GM18499 (cell line): ENCODE data around the gene ANKRD44.

Experiments used
- ATAC-seq: cut with Tn5 transposase; IDR thresholded peaks from one replicate; pipeline ENCODE4 v1.9.1; 2021; ENCODE audit warnings: moderate number of reproducible peaks; ENCODE audit not compliant: insufficient read depth, unreplicated experiment

The ANKRD44 gene

GRCh38 chr2:197191177-197191939 lies 119.2 kb downstream of the ANKRD44 start:
- no peak for ATAC-seq

DNA sequence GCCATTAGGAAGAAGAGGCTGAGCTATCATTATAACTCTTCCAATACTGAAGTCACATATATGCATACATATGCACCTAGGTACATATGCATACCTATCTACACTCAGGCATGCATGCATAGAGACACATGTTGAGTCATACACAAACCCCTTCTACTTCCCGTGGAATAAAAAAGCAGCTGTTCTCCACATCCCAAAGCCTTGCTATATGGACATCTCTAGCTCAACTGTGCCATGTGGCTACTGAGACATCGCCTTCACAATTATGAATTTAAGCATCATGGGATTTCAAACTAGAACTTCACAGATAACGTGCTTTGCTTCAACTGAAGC lies 120.5 kb downstream of the ANKRD44 start:
- ATAC-seq = no peak

- ATAC-seq = no peak
Observed at GRCh38 chr2:197189426-197190099, 121.0 kb downstream of the ANKRD44 start.

- ATAC-seq = no peak
Observed at GRCh38 chr2:197185676-197186075, 124.9 kb downstream of the ANKRD44 start.

DNA sequence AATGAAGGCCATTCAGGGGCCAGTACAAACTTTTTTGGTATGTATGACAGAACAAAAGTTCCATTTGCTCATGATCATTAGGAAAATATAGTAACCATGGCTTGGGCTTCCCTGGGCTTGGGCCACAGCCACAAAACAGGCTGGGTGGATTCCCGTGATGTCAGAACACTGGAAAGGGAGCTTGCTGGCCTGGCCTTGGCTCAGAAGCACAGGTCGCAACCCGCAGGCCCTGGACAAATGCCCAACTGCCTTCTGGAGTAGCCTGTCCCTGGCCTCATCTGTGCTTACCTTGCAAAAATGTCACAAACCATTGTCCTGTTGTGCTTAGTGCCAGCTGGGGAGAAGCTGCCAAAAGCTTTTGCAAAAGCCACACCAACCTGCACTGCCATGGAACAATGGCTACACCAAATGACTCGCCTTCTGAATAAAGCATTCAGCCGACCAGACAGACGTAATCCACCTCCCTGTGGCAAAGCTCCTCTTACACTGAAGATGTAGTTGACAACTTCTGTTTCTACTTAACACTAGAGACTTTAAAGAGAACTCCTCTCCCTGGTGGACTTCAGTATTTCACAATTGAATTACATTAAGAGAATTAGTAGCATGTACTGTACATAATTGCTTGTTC lies 125.5 kb downstream of the ANKRD44 start:
- no peak for ATAC-seq

DNA sequence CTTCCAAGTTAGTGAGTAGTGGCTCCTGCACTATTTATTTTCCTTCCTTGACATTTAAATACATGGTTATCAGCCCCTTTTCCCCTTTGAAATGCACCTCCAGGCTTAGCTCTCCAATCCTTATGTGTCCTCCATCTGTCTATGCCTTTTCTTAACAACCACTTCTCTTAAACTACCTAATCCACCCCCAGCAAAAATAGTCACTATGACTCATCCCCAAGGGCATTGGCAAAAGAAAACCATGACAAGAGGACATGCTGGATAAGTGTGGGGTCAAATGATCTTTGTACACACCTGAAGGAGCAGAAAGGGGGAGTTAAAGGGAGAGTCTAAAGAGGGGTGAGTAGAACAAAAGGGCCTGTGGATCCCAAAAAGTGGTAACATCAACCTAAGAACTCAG lies 127.2 kb downstream of the ANKRD44 start:
- ATAC-seq = no peak

GRCh38 chr2:197182668-197183067 lies 127.9 kb downstream of the ANKRD44 start:
- no peak for ATAC-seq

DNA sequence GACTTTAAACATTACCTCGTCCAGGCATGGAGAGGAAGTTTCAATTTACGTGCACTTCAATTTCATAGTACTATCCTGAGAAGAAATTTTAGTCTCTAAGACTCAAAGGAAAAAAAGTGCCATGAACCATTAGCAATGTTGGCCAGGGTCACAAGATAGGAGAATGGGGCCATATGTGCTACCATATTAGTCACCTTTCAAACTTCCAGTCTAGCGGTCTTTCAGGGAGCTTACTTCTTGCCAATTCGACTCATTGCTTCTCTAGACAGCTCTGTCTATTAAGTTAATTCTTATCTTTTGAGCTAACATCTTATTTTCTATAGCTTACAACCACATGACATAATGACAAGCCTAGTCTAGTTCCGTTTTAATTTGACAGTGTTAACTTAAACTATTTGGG lies 129.1 kb downstream of the ANKRD44 start:
- no peak for ATAC-seq

GRCh38 chr2:197179744-197180498 lies 130.7 kb downstream of the ANKRD44 start:
- ATAC-seq = no peak

GRCh38 chr2:197176522-197176921 lies 134.1 kb downstream of the ANKRD44 start:
- ATAC-seq = no peak

GRCh38 chr2:197174539-197175094 lies 136.0 kb downstream of the ANKRD44 start:
- ATAC-seq = no peak

GRCh38 chr2:197171582-197171981 lies 139.0 kb downstream of the ANKRD44 start:
- no peak for ATAC-seq

- no peak for ATAC-seq
Observed at GRCh38 chr2:197170208-197170607, 140.4 kb downstream of the ANKRD44 start.

- peak; percentile 61 for ATAC-seq
Observed at GRCh38 chr2:197168705-197169104, 141.9 kb downstream of the ANKRD44 start.

- ATAC-seq = no peak
Observed at GRCh38 chr2:197167608-197168314, 142.8 kb downstream of the ANKRD44 start.

- no peak for ATAC-seq
Observed at GRCh38 chr2:197165020-197165419, 145.6 kb downstream of the ANKRD44 start.

DNA sequence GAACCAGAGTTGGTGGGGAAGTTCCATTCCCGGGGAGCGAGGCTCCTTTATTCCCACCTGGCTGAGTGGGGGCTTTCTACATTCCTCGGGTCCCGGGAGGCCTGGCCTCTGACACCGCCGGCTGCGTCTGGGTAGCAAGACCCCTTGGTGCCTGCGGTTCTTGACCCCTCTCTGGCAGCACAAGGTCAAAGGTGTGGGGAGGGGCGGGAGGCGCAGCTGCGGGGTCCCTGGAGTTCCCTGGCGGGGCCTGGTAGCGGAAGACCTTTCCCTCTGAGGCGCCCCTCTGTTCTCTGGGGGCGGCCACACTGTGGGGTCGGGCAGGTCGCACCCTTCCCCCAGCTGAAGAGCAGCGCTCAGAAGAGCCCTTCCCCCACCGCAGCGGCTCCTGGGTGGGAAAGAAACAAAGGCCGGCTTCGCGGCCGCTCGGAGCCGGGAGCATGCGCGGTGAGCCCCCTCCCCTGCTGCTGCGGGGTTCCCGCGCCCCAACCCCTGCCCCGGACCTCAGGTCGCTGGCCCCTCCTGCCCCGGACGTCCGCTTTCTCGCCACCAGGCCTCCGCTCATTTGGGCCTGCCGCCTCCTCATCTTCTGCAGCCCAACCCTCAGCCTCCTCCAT lies 146.3 kb downstream of the ANKRD44 start:
- no peak for ATAC-seq

DNA sequence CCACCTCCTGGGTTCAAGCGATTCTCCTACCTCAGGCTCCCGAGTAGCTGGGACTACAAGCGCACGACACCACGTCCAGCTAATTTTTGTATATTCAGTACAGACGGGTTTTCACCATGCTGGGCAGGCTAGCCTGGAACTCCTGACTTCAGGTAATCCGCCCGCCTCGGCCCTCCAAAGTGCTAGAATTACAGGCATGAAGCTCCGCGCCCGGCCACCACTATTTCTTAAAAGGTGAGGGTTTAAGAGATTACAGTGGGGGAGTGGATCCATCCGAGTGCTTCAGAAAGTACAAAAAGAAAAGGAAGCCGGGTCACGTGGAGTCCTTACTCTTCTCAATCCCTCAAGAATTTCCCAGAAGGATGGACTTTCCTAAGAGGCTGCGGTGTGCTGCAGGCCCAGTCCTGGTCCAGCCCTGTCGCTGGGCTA lies 146.9 kb downstream of the ANKRD44 start:
- ATAC-seq = no peak

GRCh38 chr2:197161774-197162173 lies 148.8 kb downstream of the ANKRD44 start:
- ATAC-seq = no peak
